Measurements from ENCODE around the gene PPM1D.
"Not testable (repeated sequence)": the region's sequence is repeated elsewhere in the genome, so short reads cannot be mapped to it uniquely, and the experiment has no call there.

PPM1D gene

DNA sequence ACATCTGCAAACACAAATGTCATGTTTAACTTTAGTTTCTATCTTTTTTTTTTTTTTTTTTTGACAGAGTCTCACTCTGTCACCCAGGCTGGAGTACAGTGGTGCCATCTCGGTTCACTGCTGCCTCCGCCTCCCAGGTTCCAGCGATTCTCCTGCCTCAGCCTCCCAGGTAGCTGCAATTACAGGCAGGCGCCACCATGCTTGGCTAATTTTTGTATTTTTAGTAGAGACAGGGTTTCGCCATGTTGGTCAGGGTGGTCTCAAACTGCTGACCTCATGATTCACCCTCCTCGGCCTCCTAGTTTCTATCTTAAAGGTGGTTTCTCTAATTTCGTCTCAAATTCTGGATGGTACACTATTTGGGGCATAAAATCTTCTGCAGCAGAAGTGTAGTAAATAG lies 5.8 kb upstream of the PPM1D start:
- DNase-seq, result not testable (repeated sequence)

DNA sequence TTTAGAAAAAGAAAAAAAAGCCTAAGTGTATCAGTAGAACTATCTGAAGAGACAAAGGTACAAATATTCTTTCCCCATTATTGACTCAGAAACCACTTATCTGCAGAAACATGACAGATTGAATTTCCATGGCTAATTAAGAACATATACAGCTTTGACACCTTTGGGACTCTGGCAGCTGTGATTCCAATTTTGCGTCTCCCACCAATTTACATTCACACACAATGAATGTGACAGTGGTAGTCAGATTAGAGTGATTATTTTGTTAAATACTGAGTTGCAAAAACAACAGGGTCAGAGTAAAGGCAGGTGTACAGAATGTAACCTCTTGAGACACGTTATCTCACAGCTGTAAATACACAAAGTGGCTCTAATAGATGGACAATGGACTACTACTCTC lies 5.3 kb upstream of the PPM1D start:
- DNase-seq, result no peak

GRCh38 chr17:60597297-60597696 lies 2.7 kb upstream of the PPM1D start:
- DNase-seq, result no peak

GRCh38 chr17:60598001-60598736 lies 1.8 kb upstream of the PPM1D start:
- no peak for DNase-seq

- DNase-seq, result no peak
These were observed 773 bp upstream of the PPM1D start for GRCh38 chr17:60599220-60599619.

DNA sequence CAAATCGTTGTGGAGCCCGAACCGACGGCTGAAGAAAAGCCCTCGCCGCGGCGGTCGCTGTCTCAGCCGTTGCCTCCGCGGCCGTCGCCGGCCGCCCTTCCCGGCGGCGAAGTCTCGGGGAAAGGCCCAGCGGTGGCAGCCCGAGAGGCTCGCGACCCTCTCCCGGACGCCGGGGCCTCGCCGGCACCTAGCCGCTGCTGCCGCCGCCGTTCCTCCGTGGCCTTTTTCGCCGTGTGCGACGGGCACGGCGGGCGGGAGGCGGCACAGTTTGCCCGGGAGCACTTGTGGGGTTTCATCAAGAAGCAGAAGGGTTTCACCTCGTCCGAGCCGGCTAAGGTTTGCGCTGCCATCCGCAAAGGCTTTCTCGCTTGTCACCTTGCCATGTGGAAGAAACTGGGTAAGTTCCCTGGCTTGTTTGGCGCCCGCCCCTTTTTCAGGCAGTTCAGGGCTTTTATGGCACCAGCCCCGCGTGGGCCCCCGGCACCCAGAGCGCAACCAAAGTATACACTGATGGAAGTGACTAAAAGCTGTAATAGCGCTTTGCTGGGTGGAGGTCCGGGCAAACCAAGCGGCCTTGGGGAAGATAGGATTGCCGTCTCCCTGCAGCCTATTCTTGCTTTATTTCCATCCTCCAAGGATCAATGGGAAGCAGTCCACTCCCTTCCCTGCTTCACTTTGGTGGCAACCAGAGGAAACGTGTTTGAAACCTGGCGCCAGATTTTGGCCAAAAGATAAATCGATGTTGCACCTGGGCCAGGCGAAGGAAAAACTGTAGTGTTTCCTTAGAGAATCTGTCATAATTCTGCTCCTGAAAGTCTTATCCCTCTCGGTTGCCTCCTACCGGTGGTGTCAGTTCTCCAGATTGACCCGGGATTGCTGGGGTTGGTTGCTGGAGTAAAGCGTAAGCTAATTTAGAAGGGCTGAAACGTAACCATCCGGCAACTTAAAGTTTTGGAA lies 775 bp downstream of the PPM1D start:
- DNase-seq, result peak; percentile 71

- peak; percentile 37 for DNase-seq
These were observed 1.7 kb downstream of the PPM1D start for GRCh38 chr17:60601447-60602384.

DNA sequence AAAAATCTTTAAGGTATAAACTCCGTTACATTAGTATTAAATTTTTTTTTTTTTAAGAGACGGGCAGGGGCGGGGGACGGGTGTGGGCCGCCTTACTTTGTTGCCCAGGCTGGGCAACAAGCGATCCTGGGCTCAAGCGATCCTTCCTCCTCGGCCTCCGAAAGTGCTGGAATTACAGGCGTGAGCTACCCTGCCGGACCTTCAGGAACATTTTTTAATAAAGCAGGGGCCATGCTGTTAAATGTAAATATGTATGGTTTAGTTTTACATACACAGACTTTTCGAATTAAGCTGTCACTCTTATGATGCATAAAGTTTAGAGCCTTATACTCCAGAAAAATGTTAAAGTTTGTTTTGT lies 2.4 kb downstream of the PPM1D start:
- DNase-seq, result no peak

DNA sequence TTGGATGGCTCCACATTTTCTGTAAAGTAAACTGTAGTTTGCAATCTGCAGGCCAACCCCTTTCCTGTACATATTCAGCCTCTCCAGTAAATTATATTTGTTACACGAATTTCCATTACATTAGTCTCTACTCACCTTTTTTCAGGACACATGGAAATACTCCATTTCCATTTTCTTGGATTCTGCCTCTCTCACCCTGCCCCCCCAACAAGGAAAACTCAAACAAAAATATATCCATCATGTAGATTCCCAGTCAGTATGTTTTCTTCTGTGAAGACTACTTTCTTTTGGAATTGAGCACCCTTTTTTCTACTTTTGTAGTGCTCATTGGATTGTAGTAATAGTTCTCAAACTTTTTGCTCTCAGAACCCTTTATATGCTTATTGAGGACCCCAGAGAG lies 2.9 kb downstream of the PPM1D start:
- DNase-seq, result no peak

- DNase-seq, result not testable (repeated sequence)
These were observed 3.5 kb downstream of the PPM1D start for GRCh38 chr17:60603477-60603876.

DNA sequence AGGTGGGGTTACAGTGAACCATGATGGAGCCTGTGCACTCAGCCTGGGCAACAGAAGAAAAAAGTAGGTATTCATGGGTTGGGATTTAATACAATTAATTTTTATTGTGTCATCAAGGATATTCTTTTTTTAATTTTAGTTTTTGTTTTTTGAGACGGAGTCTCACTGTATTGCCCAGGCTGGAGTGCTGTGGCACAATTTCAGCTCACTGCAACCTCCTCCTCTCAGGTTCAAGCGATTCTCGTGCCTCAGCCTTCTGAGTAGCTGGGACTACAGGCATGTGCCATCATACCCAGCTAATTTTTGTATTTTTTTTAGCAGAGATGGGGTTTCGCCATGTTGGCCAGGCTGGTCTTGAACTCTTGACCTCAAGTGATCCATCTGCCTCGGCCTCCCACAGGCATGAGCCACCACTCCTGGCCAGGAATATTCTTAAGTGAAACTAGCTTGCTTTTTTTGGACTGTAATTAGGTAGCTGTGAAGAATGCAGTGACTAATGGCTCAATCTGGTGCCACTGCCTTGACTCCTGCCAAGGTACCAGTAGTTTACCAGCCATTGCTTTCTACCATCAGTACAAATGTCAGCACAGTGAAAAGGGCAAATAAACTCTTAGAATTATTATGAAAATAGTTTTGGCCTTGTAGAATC lies 4.8 kb downstream of the PPM1D start:
- DNase-seq, result no peak

- no peak for DNase-seq
These were observed 6.0 kb downstream of the PPM1D start for GRCh38 chr17:60606036-60606435.

- DNase-seq, result no peak
These were observed 10.5 kb downstream of the PPM1D start for GRCh38 chr17:60610473-60610872.

GRCh38 chr17:60611321-60611720 lies 11.3 kb downstream of the PPM1D start:
- not testable (repeated sequence) for DNase-seq

DNA sequence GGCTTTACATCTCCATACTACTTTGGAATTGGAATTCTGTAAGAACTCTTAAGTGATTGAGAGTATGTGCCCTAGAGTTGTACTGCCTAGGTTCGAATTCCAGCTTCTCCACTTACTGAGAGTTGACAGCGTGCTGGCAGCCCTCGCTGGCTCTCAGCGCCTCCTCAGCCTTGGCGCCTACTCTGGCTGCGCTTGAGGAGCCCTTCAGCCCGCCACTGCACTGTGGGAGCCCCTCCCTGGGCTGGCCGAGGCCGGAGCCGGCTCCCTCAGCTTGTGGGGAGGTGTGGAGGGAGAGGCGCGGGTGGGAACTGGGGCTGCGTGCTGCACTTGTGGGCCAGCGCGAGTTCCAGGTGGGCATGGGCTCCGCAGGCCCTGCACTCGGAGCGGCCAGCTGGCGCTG lies 13.3 kb downstream of the PPM1D start:
- no peak for DNase-seq

DNA sequence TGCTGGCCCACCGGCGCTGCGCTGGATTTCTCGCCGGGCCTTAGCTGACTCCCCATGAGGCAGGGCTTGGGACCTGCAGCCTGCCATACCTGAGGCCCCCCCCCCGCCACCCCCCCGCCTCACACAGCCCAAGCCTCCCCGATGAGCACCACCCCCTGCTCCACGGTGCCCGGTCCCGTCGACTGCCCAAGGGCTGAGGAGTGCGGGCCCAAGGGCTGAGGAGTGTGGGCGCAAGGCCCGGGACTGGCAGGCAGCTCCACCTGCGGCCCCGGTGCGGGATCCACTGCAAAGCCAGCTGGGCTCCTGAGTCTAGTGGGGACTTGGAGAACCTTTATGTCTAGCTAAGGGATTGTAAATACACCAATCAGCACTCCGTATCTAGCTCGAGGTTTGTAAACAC lies 13.8 kb downstream of the PPM1D start:
- not testable (repeated sequence) for DNase-seq

DNA sequence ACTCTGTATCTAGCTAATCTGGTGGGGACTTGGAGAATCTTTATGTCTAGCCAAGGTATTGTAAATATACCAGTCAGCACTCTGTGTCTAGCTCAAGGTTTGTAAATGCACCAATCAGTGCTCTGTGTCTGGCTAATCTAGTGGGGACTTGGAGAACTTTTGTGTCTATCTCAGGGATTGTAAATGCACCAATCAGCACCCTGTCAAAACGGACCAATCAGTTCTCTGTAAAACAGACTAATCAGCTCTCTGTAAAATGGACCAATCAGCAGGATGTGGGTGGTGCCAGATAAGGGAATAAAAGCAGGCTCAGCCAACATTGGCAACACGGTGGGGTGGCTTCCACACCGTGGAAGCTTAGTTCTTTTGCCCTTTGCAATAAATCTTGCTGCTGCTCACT lies 14.3 kb downstream of the PPM1D start:
- not testable (repeated sequence) for DNase-seq

- DNase-seq, result no peak
These were observed 15.1 kb downstream of the PPM1D start for GRCh38 chr17:60615108-60615507.

DNA sequence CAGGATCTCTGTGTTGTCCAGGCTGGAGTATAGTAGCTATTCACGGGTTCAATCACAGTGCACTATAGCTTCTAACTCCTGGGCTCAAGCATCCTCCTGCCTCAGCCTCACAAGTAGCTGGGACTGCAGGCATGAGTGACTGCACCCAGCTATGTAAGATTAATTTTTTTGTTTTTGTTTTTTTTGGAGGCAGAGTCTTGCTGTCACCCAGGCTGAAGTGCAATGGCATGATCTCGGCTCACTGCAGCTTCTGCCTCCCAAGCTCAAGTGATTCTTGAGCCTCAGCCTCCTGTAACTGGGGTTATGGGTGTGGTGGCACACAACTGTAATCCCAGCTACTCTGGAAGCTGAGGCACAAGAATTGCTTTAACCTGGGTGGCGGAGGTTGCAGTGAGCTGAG lies 15.8 kb downstream of the PPM1D start:
- DNase-seq, result no peak

GRCh38 chr17:60618080-60618479 lies 18.1 kb downstream of the PPM1D start:
- no peak for DNase-seq

- DNase-seq, result no peak
These were observed 19.0 kb downstream of the PPM1D start for GRCh38 chr17:60618854-60619526.

DNA sequence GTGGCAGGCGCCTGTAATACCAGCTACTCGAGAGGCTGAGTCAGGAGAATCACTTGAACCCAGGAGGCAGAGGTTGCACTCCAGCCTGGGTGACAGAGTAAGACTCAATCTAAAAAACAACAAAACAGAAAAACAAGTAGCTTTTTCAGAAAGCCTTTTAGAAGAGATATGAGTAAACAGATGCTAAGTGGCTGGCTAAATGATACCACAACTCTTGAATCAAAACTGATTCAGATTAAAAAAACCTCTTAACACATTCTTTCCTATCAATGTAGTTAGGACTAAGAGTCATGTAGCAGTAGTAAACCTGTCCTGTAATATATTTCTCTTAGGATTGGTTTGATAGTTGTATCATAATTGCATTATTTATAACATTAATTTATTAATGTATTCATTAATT lies 23.0 kb downstream of the PPM1D start:
- DNase-seq, result no peak
